Measurements from ENCODE around the gene DNAAF9.

Gene DNAAF9

DNA sequence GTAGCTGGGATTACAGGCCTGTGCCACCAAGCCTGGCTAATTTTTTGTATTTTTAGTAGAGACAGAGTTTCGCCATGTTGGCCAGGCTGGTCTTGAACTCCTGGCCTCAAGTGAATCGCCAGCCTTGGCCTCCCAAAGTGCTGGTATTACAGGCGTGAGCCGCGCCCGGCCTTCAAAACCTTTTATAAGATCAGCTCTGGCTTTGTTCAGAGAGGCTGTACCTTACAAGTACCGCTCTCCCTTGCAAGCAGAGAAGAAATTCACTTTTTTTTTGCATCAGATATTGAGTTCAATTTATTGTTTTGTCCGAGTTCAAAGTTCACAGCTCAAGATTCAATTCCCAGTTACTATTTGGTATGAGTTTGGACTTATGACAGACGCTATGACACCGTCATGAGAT, 1.9 kb upstream of the DNAAF9 start:
- no peak for DNase-seq

DNA sequence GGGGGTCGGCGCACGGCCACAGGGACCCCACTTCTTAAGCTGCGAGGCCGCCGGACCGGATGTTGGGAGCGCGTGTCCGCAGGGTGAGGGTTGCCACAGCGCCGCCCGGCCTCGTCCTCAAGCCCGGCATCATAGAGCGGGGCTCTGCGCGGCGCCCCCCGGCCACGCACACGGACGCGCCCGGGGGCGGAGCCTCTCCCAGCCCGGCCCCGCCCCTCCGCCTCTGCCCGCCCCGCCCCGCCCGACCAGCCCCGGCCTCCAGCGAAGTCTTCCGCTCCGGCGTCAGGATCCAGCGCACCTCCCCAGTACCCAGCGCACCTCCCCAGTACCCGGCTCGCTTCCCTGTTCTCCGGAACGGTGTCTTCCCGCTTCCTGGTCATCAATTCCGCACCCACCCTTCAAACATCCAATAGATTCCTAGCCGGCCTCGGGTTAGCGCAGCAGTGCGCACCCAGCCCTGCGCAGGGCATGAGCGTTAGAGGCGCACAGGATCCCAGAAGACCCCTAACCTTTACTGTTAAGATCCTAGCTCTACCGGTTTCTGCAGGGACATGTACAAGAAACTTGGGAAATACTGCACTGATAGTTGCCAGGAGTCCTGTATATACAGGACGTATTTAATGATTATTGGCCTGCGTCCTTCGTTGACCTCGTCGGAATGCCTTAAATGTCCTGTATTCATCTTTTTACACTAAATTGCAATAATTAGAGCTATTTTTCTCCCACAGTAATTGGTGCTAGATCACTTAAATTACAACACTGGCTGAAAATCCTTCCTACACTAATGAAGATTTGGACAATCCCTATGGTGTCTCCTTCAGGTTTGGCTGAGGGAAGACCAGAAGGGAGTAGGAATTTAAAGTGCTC, 535 bp upstream of the DNAAF9 start:
- peak; percentile 89 for DNase-seq

GRCh38 chr20:3406481-3407039, 909 bp downstream of the DNAAF9 start:
- DNase-seq, result peak; percentile 47

DNA sequence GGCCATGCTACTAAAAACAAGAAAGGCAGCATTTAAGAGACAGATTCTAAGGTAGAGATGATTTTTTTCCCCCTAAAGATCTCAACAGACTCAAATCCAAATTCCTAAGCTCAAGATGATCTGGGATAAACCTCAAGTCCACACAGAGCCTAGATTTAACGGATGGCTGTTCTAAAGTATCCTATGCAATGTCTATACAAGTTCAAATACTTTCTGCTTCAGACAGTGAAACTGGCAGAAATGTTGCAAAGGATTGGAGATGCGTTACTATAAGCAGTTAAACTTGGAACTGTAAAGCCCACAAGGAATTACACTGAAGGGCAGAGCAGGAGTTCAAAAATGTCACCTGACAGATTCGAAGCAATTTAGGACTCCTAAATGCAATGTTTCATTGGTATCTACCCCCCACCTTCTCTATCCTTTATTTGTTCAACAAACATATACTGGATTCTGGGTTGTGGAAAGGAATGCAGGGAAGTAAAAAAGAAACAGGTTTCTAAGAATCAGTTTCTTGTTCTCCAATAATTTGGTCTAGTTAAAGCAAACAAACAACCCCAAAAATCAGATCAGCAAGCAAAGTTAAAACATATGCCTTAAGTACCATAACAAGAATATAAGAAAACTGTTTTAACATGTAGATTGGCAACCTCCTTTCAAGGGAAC, 1.6 kb downstream of the DNAAF9 start:
- no peak for DNase-seq

GRCh38 chr20:3405139-3405538, 2.3 kb downstream of the DNAAF9 start:
- DNase-seq, result no peak

DNA sequence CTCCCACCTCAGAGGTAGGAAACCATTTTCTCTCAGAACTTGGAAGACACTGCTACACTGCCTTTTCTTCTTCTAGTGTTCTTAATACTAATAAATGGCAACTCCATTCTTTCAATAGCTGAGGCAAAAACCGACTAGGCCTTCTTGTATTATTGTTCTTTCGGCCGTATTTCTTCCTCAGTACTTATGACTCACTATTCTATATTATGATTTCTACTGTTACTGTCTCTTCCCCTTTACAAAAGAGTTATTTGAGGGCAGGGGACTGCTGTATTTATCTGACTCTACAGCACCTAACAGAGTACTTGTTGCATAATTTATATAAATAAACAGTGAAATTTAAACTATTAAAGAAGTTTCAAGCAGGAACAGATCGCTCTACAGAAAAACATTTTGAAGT, 3.1 kb downstream of the DNAAF9 start:
- DNase-seq, result no peak

DNA sequence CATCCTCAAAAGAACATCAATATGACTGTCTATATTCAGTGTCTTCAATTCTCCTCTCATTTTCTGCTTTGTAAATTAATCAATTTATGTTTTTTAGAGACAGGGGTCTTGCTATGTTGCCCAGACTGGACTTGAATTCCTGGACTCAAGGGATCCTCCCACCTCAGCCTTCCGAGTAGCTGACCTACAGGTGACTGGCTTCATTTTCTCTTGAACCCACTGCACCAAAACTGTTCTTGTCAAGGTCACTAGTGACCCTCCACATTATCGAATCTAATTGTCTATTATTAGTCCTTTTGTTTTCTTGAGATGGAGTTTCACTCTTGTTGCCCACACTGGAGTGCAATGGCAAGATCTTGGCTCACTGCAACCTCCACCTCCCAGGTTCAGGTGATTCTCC, 3.7 kb downstream of the DNAAF9 start:
- DNase-seq, result no peak

DNA sequence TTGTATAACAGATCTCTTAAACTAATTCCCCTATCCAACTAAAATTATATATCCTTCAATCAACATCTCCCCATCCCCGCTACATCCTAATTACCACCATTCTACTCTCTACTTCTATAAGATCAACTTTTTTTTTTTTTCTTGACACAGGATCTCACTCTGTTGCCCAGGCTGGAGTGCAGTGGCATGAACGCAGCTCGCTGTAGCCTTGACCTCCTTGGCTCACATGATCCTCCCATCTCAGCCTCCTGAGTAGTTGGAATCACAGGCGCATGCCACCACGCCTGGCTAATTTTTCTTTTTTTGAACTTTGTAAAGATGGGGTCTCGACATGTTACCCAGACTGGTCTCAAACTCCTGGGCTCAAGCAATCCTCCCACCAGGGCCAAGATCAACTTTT, 5.0 kb downstream of the DNAAF9 start:
- DNase-seq, result no peak

DNA sequence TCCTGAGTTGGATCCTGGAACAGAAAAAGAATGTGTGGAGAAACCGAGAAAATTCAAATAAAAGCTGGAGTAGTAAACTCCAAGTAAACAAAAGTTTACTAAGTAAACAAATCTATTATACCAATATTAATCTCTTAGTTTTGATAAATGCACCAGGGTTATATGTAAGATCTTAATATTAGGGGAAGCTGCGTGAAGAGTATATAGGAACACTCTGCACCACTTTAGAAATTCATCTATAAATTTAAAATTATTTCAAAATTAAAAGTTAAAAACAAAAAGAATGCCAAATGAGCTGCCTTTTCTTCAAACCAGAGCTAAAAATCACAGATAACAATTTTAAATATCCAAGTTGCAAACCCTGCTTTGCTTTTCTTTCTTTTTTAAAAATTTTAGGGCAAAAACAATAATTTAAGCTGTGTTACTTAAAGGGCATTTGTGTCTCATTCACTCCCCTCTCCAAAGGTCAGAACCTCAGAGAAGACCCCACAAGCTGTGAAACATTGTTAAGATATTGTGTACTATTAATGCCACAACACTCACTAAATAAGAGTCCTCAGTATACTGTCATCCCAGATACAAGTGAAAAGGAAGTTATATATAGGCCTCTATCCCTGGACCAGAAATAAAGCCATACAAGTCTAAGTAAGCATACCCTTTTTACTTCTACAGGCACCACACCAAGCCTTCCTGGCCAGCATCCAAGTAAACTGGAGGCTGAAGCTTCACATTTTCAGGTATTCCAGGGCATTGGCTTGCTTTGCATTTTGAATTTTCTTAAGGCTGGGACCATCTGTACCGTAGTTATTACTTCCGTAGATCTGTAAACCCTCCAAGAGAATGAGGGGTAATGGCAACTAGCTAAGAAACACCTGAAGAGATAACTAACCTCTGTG, 7.0 kb downstream of the DNAAF9 start:
- DNase-seq, result no peak

DNA sequence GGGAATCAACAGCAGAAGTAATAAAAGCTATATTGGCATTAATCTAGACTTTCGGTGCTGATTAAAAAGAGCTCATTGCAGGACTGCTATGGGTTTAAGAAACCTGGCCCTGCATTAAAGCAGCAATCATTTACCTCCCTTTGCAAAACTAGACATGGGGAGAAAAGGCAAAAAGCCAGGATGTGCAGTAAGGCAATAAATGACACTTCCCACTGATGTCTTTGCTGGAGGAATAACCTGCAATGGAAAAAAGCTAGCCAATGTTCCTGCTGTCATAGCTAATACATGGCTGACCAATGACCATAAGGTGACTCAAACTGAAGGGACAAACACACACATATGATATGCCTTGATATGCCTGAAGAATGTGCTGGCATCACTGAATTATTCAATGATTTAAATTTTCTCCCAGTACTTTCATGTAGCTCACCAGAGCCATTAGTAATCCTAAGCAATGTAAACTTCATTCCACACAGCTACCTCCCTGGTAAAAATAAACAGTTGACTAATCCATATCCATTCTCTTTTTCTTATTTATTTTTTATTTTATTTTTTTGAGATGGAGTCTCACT, 8.7 kb downstream of the DNAAF9 start:
- no peak for DNase-seq

DNA sequence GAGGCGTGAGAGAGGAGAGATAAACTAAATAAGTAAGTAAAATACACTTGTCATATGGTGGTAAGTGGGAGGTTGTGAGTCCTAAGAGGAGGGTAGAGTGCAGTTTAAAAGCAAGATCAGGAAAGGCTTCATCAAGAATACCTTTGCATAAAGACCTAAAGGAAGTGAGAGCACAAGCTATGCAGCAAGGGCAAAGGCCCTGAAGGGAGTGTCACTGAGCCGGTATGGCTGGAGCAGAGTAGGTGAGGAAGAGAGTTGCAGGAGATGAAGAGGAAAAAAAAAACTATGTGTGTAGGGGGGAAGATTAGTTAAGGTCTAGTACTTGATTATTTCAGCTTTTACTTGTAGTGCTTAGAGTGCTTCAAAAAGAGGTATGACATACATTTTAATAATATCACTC, 11.0 kb downstream of the DNAAF9 start:
- no peak for DNase-seq

- no peak for DNase-seq
Measured at GRCh38 chr20:3392756-3393155, 14.7 kb downstream of the DNAAF9 start.

DNA sequence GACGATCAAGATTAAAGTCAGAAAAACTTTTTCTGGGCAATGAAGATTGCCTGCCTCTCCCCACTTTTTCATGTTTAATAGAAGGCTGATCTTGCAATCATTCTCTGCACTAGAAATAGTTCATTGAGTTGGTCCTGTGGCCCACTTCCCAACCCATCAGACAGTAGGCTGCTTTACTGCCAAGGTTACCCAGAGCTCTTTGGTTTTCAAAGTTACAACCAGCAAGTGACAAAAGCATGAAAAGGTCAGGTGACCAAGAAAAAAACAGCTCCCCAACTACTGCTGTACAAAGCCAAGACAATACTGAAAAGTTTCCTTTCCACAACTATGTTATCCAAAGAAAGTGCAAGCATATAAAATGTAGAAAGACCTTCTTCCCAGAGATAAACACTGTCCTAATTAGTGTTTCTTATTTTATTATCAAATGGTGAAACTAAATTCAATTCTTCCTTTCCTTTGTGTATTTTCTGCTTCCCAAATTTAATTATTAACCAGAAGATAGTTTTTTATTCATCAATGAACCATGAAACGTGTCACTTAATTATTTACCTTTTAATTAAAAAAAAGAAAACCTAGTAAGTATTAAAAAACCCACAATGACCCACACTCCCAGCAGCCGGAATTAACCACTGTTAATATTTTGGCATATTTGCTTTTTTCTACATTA, 16.6 kb downstream of the DNAAF9 start:
- no peak for DNase-seq

- no peak for DNase-seq
Measured at GRCh38 chr20:3383878-3384495, 23.5 kb downstream of the DNAAF9 start.

DNA sequence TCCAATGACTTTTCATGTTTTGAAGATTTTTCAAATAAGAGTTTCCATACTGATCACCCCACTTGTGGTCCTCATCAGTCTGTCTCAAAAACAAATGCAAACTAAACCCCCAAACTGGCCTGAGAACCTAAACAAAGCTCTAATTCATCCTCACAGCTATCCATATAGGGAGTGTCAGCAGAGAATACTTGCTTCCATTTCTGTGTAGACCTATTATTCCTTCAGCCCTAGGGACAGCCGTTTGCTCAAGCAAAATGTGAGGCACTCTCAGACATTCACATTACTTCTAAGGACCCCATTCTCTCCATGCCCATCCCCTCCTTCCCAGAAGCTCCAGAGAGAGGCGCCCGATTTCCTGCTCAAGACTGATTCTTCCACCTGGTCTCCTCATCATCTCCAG, 24.6 kb downstream of the DNAAF9 start:
- no peak for DNase-seq

- DNase-seq, result no peak
Measured at GRCh38 chr20:3380228-3381070, 27.0 kb downstream of the DNAAF9 start.

GRCh38 chr20:3378138-3378537, 29.3 kb downstream of the DNAAF9 start:
- DNase-seq, result no peak

- no peak for DNase-seq
Measured at GRCh38 chr20:3377644-3378043, 29.8 kb downstream of the DNAAF9 start.

- DNase-seq, result no peak
Measured at GRCh38 chr20:3374296-3374695, 33.2 kb downstream of the DNAAF9 start.

DNA sequence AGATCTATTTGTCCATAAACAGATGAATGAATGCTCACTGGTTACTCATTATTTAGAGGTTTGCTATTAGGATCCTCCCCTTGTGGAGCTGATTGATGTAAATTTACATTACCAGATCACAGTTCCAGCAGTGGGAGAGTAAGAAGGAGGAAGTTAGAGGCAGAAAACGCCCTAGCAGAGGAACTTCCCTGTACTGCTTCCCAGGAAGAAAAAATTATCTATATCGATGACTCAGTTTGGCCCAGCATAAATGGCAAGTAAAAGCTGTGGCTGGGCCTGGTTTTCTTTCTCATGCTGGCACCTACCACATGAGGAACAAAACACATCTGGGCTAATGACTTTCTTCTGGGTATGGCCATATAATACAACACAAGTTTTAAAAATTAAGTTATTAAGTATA, 35.7 kb downstream of the DNAAF9 start:
- DNase-seq, result no peak

DNA sequence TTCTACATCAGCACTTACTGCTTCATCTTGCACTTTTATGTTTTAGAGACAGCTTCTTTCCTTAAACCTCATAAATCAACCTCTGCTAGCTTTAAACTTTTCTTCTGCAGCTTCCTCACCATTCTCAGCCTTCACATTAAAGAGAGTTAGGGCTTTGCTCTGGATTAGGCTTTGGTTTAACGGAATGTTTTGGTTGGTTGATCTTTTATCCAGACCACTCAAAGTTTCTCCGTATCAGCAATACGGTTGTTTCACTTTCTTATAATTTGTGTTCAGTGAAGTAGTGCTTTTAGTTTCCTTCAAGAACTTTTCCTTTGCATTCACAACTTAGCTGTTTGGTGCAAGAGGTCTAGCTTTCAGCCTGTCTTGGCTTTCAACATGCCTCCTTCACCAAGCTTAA, 40.4 kb downstream of the DNAAF9 start:
- DNase-seq, result no peak

All from NCI-H748 treated with DMSO at 0.1 percent for 48 hours (cell line).